ENCODE data around the gene LST1. TPM values are rescaled to one million over a fixed set of nuclear protein-coding genes. Genes with fewer than 3 reads are reported as not detected.

The LST1 gene
- total and polyA plus RNA-seq, 4 donors: 10.4 to 24.6 (median 13.4) TPM

DNA sequence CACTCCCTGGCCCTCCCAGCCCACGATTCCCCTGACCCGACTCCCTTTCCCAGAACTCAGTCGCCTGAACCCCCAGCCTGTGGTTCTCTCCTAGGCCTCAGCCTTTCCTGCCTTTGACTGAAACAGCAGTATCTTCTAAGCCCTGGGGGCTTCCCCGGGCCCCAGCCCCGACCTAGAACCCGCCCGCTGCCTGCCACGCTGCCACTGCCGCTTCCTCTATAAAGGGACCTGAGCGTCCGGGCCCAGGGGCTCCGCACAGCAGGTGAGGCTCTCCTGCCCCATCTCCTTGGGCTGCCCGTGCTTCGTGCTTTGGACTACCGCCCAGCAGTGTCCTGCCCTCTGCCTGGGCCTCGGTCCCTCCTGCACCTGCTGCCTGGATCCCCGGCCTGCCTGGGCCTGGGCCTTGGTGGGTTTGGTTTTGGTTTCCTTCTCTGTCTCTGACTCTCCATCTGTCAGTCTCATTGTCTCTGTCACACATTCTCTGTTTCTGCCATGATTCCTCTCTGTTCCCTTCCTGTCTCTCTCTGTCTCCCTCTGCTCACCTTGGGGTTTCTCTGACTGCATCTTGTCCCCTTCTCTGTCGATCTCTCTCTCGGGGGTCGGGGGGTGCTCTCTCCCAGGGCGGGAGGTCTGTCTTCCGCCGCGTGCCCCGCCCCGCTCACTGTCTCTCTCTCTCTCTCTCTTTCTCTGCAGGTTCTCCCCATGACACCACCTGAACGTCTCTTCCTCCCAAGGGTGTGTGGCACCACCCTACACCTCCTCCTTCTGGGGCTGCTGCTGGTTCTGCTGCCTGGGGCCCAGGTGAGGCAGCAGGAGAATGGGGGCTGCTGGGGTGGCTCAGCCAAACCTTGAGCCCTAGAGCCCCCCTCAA, 13.8 kb upstream of the LST1 start, which contains the start of gene LTA:
TSS of gene LTA (plus strand) at position 249 of the 871 bp plus-strand sequence. CDS start at position 703, 454 bp downstream.
- no peak for TF ChIP-seq FOXA2 (IDR thresholded peaks at IDR 0.05)
- no peak for TF ChIP-seq YY1 (IDR thresholded peaks at IDR 0.05)
- no peak for TF ChIP-seq RXRA (IDR thresholded peaks at IDR 0.05)
- TF ChIP-seq HNF4G (IDR thresholded peaks at IDR 0.05): no peak
- TF ChIP-seq ZBTB33 (IDR thresholded peaks at IDR 0.05): no peak
- TF ChIP-seq REST (IDR thresholded peaks at IDR 0.05): no peak
- no peak for TF ChIP-seq SP1 (IDR thresholded peaks at IDR 0.05)
- Histone ChIP-seq H3K36me3 (ENCODE audit: control insufficient read depth in 4 of 4, insufficient read depth in 3 of 4, low read depth in 1 of 4, low read length in 3 of 4) (no peaks in the 10 kb centered on the region), H3K4me1 (ENCODE audit: control insufficient read depth in 4 of 4, insufficient read depth in 4 of 4, low read length in 3 of 4) (no peaks in the 10 kb centered on the region), H3K27ac (ENCODE audit: low read depth in 1 of 2, low read length in 2 of 2) (peak within 1 kb of the TSS in 1 of 2 donors; percentile 52), H3K4me3 (ENCODE audit: low read depth in 1 of 3, low read length in 3 of 3) (no peak within 1 kb of the TSS), H3K27me3 (ENCODE audit: control insufficient read depth in 4 of 4, insufficient read depth in 4 of 4, low read length in 3 of 4) (no peaks in the 10 kb centered on the region), H3K9ac (ENCODE audit: low read depth in 1 of 2, low read length in 2 of 2) (no peak within 1 kb of the TSS), H3K9me3 (ENCODE audit: control insufficient read depth in 4 of 4, low read length in 3 of 4) (no peaks in the 10 kb centered on the region)
- WGBS: 85% methylated on average over 27 of the region's 27 CpGs
- DNase-seq (ENCODE audit: low spot score): no peak

- peak overlapping the region in 1 of 2 donors; percentile 52 for H3K27ac ChIP-seq (ENCODE audit: low read depth in 1 of 2, low read length in 2 of 2)
- TF ChIP-seq ATF3 (IDR thresholded peaks at IDR 0.05): no peak
- TF ChIP-seq EGR1 (IDR thresholded peaks at IDR 0.05; ENCODE audit: low read depth in 2 of 2): no peak
- TF ChIP-seq RXRA (IDR thresholded peaks at IDR 0.05): no peak
- no peak for TF ChIP-seq TAF1 (conservative IDR thresholded peaks at IDR 0.05)
- no peak for TF ChIP-seq ZBTB33 (IDR thresholded peaks at IDR 0.05)
- TF ChIP-seq, protein P1, sequence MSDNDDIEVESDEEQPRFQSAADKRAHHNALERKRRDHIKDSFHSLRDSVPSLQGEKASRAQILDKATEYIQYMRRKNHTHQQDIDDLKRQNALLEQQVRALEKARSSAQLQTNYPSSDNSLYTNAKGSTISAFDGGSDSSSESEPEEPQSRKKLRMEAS (IDR thresholded peaks at IDR 0.05): no peak
- no peak for TF ChIP-seq FOXA1 (IDR thresholded peaks at IDR 0.05)
- TF ChIP-seq HNF4G (IDR thresholded peaks at IDR 0.05): no peak
- no peak for TF ChIP-seq GABPA (IDR thresholded peaks at IDR 0.05 in 1 of 2, conservative IDR thresholded peaks at IDR 0.05 in 1 of 2)
- TF ChIP-seq JUND (IDR thresholded peaks at IDR 0.05): no peak
- TF ChIP-seq FOXA2 (IDR thresholded peaks at IDR 0.05): no peak
- TF ChIP-seq YY1 (IDR thresholded peaks at IDR 0.05): no peak
- TF ChIP-seq REST (IDR thresholded peaks at IDR 0.05): no peak
- TF ChIP-seq RAD21 (IDR thresholded peaks at IDR 0.05): no peak
- no peak for TF ChIP-seq SP1 (IDR thresholded peaks at IDR 0.05)
These were observed 12.6 kb upstream of the LST1 start for GRCh38 chr6:31573239-31574105.

More at GRCh38 chr6:31573239-31574105, 12.6 kb upstream of the LST1 start:
- Histone ChIP-seq H3K27me3 (ENCODE audit: control insufficient read depth in 4 of 4, insufficient read depth in 4 of 4, low read length in 3 of 4) (no peaks in the 10 kb centered on the region), H3K4me3 (ENCODE audit: low read depth in 1 of 3, low read length in 3 of 3) (no peak overlapping the region), H3K9ac (ENCODE audit: low read depth in 1 of 2, low read length in 2 of 2) (no peak overlapping the region), H3K36me3 (ENCODE audit: control insufficient read depth in 4 of 4, insufficient read depth in 3 of 4, low read depth in 1 of 4, low read length in 3 of 4) (no peaks in the 10 kb centered on the region), H3K9me3 (ENCODE audit: control insufficient read depth in 4 of 4, low read length in 3 of 4) (no peaks in the 10 kb centered on the region), H3K4me1 (ENCODE audit: control insufficient read depth in 4 of 4, insufficient read depth in 4 of 4, low read length in 3 of 4) (no peaks in the 10 kb centered on the region)
- 88% methylated on average over 9 of the region's 9 CpGs for WGBS
- no peak for DNase-seq (ENCODE audit: low spot score)
